Measurements from ENCODE around the gene TMEM9.

DNA sequence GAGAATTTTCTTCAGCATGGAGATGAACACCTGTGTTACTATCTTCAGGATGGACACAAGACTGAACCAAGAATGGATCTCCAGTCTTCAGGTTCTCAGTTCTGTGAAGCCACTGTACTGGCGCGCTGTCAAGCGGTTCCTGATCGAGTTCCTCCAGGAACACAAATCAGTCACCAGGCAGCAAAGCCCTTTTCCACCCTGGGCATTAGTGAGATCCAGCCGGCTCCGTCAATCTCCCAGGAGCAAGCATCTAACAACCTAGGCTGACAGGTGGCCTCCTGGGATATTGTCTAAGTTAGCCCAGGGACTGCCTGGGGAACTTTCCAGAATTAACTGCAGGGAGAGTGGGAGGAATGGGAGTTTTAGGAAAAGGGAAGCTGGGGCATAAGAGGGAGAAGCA lies 26.6 kb upstream of the TMEM9 start:
- TF ChIP-seq, protein P1, sequence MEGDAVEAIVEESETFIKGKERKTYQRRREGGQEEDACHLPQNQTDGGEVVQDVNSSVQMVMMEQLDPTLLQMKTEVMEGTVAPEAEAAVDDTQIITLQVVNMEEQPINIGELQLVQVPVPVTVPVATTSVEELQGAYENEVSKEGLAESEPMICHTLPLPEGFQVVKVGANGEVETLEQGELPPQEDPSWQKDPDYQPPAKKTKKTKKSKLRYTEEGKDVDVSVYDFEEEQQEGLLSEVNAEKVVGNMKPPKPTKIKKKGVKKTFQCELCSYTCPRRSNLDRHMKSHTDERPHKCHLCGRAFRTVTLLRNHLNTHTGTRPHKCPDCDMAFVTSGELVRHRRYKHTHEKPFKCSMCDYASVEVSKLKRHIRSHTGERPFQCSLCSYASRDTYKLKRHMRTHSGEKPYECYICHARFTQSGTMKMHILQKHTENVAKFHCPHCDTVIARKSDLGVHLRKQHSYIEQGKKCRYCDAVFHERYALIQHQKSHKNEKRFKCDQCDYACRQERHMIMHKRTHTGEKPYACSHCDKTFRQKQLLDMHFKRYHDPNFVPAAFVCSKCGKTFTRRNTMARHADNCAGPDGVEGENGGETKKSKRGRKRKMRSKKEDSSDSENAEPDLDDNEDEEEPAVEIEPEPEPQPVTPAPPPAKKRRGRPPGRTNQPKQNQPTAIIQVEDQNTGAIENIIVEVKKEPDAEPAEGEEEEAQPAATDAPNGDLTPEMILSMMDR (conservative IDR thresholded peaks at IDR 0.05; ENCODE audit: low read depth, low read length) = no peak
- no peak for TF ChIP-seq EZH2 (IDR thresholded peaks at IDR 0.05; ENCODE audit: borderline replicate concordance, low read depth, low read length, poor library complexity, severe bottlenecking)

All from A673 (cell line).